IMR-90 (cell line): ENCODE results near the gene EMID1.

Experiments
- CEBPB ChIP-seq: IDR thresholded peaks from 2 replicates; pipeline ENCODE4 v1.6.1; 2012; ENCODE audit warnings: low read depth, low read length, improper control_type of control experiment
- CTCF ChIP-seq: conservative IDR thresholded peaks from 2 replicates; pipeline ENCODE4 v1.5.1; 2012; ENCODE audit warnings: mild to moderate bottlenecking, low read depth, low read length, improper control_type of control experiment
- POLR2A ChIP-seq: IDR thresholded peaks from 2 replicates; pipeline ENCODE4 v1.6.1; 2012; ENCODE audit warnings: mild to moderate bottlenecking, low read depth, low read length
- SMC3 ChIP-seq: fragments of 150-350 bp; IDR thresholded peaks from 2 replicates; pipeline ENCODE4 v1.6.1; 2016; ENCODE audit warnings: low read depth, mild to moderate bottlenecking, antibody characterized with exemption, low read length, moderate library complexity

GRCh38 chr22:29194184-29194583 is 11.5 kb upstream of the EMID1 start:
- TF ChIP-seq CTCF (no peak), POLR2A (no peak), CEBPB (no peak), SMC3 (no peak)
